ENCODE data around the gene ME3.
"Not testable (repeated sequence)": the region's sequence is repeated elsewhere in the genome, so short reads cannot be mapped to it uniquely, and the experiment has no call there.

Gene ME3

DNA sequence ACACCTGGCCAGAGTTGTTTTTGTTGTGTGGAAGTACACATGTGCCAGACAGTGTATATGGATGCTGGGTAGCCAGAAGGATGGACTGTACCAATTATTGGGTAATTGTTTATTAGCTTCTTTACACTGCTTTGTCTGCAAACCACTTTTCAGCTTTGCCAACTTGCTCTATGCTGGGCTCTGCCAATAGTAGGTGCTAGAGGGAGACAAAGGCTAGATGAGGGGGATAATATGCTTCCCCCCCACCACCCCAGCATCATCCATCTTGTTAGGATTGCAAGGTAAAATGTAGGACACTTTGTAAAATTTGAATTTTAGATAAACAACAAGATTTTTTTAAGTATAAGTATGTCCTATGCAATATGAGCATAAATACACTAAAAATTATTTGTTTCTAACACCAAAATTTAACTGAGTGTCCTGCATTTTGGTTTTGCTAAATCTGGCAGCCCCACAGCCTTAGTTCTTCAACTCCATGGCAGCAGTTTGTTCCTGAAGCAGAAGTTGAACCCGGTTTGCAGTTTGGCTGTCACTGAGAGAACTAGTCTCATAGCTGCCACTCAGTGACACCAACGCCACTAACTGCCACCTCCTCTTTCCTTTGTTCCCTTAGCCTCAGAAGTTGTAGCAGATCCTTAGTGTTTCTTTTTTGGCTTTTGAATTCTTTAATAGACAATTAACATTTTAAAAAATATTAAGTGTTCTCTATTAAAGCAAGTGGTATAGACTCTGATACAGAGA is 219.0 kb downstream of the ME3 start:
- DNase-seq, result no peak

DNA sequence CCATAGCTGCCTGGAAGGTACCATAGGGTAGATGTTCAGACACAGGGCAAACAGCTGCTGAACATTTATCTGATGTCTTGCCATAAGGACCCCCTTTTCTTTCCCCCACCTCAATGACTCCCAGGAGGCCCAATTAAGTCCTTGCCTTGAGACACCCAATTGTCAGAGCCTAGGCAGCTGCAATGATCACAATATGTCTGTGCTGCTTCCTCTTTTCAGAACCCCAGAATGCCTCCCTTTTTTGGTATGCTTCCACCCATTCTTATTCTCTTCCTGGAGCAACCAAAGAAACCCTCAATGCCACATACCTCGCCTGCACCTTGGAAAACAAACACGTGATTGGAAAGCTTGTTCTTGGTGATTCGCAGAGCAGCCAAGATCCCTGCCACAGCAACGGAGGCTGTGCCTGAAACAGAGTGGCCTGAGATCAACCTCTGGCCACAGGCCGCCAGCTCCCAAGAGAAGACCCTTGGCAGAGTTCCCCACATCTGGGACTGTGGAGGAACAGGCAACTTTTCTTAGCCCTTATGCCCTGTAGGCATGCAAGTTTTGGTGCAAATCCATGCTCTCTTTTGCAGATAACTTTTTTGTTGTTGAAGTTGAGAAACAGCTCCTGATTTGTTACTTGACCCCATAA is 222.3 kb downstream of the ME3 start:
- DNase-seq, result no peak

DNA sequence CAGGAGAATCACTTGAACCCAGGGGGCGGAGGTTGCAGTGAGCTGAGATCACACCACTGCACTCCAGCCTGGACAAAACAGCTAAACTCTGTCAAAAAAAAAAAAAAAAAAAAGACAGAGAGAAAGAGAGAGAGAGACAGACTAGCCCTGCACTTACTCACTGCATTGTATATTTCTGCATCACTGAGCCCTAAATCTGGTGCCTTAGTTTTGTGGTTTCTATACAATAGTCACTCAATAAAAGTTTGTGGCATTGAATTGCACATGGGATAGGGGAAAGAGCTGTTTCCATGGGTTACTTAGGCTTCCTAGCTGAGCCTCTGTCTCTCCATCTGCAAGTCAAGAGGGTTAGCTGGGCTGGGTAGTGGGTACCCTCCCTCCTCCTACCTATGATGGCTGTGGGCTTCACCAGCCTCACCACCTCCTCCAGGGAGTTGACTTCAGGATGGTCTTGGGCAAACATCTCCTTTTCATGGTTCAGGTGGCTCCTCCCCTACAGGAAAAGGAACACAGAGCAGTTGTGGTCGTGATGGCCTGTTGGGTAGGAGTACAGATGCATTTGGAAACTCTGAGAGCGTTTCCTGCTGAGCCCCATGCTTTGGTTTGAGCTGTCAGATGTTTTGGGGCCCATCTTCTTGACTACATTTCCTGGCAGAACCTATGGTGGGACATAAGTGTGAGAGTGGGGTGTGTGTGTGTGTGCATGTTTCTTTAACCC is 224.5 kb downstream of the ME3 start:
- DNase-seq, result no peak

DNA sequence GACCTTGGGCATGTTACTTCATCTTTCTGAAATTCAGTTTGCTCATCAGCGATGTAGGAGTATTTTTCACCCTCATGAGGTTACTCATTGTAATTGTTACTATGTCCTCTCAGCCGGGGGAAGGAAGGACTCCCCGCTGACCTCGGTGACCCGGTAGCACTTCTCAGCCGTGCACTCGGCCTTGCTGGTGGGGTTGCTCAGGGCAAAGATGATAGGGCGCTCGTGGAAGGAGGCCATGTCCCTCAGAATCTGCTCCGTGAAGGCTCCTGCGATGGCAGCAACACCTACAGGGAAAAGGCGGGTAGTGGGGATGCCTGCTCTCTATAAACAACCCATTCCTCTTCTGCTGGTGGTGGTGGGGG is 225.5 kb downstream of the ME3 start:
- DNase-seq, result no peak

DNA sequence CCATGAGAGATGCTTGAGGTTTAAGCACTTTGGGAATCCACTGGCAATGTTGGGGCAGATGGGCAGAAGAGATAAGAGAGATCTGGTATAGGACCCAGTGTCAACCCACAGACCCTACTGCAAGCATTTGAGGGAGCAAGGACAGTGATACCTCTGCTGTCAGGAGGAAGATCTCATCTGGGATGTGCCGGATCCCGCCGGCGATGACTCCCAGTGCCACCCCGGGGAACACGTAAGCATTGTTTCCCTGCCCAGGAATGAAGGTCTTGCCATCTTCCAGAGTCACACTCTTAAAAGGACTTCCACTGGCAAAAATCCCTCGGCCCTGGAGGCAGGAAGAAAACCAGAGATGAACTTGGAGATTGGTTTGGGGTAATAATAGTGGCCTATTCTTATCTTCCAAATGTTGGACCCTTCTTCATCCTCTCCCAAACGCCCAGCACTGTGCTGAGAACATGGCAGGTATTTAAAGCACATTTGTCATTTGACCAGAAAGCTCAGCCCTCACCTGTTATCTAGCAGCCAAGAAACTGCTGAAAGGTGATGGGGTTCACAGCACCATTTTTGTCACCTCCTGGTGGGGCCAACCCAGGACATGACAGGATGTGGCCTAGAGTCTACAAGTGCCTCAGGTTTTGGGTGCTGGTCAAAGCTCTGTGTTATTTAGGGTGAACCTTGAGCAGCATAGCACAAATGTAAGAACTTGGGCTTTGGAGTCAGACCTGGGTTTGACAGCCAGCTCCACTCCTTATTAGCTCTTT is 226.1 kb downstream of the ME3 start:
- DNase-seq, result no peak

DNA sequence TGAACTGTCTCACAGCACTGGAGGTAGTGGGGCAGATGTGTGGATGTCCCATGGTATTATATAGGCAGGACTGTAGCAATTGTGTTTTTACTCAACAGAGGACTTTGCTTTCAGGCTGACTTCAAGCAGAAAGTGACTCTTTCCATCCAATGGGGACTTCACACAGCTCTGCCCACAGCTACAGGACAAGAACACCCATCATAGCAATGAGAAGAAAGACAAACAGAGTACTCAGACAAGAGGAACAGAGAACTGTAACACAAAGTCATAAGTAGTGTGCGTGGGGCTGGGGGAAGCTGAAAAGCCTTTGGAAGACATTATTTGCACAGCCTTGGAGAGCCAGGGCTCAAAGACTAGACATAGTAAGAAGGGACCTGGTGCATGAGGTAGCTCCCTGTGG is 227.4 kb downstream of the ME3 start:
- DNase-seq, result no peak

DNA sequence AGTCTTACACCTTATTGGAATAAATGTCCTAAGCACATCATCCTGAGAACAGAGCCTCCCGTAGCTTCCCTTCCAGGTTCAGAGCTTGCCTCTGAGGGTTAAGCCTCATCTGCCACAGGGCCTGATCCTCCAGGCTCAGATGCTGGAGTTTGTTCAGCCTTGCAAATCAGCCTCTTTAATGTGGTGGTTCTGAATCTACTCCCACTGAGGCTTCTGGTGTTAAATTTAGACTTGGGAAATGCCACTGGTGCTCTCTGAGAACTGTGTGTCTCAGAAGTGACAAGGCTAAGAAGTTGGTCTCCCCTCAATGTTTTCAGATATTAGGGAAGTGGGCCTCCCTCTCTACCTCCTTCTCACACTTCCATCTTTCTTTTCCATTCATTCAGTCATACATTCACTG is 229.0 kb downstream of the ME3 start:
- DNase-seq, result no peak

DNA sequence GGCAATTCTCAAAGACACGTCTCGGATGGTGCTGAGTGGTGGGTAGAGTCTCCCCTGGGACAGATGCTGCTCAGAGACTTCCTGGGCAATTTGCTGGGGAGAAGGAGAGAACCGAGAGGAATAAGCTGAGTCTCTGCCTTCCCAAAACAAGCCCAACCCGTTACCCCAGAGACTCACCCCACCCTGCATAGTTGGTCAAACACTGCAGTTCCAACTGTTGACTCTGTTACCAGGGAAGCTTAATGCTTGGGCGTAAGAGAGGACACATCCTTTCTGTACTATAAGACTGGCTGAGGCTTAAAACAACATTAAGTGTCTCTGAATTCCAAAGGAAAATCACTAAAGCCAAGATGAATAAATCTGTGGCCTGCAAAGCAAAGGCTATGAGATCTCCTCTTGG is 229.6 kb downstream of the ME3 start:
- no peak for DNase-seq

DNA sequence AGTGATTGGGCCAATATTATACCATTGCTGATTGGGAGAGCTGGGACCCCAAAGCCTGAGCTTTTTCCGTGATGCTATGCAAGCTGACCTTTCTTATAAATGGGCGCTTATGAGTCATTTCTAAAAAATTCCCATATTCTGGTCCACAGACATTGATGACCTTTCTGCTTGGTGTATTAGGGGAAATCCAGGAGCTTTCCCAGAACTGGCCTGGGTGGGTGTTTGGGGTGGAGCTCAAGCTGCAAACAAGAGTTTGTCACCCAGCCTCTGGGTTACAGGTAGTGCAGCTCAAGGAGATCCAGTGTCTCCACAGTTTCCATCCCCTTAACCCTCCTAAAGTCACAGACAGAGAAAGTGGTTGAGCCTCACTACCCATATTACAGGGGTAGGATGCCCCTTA is 230.0 kb downstream of the ME3 start:
- DNase-seq, result no peak

DNA sequence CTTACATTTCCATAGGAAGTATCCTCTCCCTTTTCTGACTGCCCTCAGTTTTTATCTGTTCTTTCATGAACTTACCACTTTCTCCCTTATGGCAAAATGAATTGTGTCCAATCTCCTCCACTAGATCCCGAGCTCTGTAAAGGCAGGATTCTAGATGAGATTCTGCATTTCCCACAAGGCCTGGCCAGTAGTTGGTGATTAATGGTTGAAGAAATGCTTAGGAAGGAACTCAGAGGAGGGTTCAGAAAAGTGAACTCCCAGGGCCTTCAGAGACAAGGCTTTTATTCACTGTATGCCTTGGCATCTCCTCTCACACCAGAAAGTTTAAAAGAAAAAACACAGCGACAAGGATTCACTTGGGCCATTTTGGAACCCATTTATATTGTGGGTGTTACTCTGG is 231.6 kb downstream of the ME3 start:
- no peak for DNase-seq

DNA sequence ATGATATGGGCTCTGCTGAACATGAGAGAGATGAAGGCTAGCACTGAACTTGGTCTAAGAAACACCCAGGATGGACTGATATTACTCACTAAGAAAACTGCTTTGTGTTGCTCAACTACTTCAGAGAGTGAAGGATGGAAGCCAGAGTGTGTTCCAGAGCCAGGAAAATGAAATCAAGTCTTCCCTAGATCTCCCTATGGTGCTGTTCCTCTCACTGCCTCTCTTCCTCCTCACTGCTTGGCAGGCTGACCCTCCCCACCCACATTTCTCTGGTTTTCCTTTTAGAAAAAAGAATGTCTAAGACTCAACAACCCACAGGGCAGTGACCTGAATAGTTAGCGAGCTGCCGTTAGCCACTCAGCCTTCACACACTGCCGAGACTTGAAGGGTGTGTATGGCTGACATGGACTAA is 232.1 kb downstream of the ME3 start:
- DNase-seq, result no peak

DNA sequence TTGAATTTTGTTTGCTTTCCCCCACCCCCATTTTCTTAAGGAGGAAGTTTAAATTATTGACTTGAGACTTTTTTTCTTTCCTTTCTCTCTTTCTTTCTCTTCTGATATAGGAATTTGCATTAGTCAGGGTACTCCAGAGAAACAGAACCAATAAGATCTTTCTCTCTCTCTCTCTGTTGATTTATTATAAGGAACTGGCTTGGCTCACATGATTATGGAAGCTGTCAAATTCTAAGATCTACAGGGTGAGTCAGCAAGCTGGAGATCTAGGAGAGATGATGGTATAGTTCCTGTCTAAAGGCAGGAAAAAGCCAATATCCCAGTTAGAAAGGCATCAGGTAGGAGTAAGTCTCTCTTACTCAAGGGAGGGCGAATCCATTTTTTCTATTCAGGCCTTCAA is 233.7 kb downstream of the ME3 start:
- no peak for DNase-seq

DNA sequence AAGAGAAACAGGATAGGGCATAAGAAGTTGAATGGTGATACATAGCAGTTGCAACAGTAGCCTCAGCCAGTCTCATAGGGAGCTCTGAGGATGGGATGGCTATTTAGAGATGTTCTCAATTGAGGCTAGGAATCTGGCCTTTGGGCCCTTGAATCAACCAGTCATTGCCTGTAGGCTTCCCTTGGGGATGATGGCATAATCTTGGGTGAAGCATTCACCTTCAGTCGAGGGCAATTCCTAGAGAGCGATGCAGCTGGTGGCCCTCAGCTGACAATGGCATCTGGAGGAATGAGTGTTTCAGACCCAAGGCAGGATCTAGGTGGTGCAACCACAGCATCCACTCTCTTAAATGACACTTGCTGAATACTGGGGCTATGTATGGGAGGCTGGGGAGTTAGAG is 236.7 kb downstream of the ME3 start:
- DNase-seq, result no peak

DNA sequence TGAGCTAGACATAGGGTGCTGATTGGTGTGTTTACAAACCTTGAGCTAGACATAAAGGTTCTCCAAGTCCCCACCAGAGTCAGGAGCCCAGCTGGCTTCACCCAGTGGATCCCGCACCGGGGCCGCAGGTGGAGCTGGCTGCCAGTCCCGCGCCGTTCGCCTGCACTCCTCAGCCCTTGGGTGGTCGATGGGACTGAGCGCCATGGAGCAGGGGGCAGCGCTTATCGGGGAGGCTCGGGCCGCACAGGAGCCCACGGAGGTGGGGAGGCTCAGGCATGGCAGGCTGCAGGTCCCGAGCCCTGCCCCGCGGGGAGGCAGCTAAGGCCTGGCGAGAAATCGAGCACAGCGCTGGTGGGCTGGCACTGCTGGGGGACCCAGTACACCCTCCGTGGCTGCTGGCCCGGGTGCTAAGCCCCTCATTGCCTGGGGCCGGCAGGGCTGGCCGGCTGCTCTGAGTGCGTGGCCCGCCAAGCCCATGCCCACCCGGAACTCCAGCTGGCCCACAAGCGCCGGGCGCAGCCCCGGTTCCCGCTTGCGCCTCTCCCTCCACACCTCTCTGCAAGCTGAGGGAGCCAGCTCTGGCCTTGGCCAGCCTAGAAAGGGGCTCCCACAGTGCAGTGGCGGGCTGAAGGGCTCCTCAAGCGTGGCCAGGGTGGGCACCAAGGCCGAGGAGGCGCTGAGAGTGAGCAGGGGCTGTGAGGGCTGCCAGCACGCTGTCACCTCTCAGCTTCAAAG is 238.9 kb downstream of the ME3 start:
- not testable (repeated sequence) for DNase-seq

DNA sequence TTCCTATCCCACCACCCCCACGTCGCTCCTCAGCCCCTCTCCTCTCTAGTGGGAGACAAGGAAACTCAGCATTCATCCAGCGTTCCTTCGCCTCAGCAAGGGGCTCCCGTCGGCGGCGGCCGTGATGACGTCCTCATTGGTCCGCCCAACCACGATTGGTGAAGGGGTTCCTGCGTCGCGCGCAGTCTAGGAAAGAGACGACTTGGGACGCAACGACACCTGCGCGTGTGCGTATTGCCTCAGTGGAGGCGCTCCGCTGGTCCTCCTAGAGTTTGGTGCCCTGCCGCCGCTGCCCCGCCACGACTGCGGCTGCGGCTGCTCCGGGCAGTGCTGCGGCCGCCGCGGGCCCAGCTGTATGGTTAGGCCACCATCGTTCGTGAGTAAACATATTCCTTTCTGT is 241.2 kb downstream of the ME3 start:
- no peak for DNase-seq

DNA sequence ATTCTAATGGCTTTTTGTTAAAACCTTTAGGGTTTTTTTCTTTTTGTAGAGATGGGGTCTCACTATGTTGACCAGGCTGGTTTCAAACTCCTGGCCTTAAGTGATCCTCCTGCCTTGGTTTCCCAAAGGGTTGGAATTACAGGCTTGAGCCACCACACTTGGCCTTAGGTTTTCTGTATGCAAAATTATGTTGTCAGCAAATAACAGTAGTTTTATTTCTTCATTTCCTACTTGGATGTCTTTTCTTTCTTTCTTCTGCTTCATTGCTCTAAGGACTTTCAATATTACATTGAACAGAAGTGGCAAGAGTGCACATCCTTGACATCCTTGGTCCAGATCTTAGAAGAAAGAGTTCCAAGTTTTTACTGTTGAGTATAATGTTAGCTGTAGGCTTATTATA is 245.0 kb downstream of the ME3 start:
- DNase-seq, result no peak

DNA sequence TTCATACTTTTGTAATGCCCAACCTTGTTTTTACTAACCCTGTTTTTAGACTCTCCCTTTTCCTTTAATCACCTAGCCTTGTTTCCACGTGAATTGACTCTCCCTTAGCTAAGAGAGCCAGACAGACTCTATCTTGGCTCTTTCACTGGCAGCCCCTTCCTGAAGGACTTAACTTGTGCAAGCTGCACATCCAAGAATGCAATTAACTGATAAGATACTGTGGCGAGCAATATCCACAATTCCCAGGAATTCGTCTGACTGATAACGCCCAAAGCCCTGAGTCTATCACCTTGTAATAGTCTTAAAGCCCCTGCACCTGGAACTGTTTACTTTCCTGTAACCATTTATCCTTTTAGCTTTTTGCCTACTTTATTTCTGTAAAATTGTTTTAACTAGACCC is 248.9 kb downstream of the ME3 start:
- DNase-seq, result not testable (repeated sequence)

DNA sequence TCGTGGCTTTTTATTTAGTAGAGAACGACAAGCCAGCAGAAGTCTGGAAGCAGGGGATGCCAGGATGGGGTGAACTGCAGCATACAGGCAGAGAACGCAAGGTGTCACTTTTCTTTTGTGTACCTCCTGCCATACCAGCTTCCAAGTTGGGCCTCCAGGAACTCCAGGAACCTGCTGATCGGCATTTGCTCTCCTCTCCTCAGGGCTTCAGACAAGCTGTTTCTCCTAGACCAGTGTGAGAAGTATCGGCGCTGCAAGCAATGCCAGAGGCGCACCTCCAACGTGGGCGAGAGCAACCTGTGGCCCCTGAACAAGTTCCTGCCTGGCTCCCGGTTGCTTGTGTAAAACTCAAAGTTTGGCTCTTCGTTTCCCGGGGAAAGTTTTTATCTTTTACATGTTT is 250.0 kb downstream of the ME3 start:
- no peak for DNase-seq

DNA sequence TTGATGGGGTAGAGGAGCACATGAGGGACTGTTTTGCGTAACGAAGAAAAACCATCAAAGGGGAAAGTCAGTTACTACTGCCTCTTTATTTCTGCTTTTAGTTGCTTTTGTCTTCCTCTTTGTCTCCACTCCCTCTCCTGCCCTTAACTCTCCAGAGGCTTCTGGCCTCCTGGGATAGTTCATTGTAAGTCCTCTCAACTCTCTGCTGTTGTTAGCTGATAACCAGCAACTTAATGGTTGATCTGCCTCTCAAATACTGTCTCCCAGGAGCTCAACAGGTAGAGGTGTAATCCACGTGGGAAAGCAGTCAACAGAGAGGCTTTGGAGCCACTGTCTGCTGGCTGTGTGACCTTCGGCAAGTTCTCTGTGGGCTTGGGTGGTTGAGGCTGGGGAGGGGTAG is 250.5 kb downstream of the ME3 start:
- no peak for DNase-seq

DNA sequence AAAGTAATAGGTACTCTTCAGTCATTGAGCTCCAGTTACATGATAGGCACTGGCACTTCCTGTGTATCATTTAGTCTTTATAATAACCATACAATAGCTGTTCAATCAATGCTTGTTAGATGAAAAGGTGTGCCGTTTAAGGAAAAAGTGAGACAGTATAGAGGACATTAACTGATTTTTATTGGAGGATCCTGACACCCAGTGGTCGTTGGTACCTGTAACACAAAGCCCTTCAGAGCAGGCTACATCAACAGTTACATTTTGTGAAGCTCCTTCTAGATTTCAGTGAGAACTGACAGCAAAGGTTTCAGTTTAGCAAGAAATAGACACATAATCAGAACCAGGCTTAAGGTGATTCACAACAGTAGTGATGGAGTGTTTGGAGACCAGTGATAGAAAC is 253.5 kb downstream of the ME3 start:
- no peak for DNase-seq

DNA sequence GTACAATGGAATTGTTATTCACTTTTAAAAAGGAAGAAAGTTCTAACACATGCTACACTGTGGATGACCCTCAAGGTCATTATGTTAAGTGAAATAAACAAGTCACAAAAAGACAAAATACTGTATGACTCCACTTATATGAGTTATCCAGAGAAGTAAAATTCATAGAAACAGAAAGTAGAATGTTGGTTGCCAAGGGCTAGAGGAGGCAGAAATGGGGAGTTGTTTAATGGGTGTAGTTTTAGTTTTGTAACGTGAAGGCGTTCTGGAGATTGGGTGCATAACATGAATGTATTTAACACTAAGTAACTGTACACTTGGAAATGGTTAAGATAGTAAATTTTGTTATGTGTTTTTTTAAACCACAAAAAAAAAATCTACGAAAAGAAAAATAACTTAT is 253.9 kb downstream of the ME3 start:
- DNase-seq, result no peak

DNA sequence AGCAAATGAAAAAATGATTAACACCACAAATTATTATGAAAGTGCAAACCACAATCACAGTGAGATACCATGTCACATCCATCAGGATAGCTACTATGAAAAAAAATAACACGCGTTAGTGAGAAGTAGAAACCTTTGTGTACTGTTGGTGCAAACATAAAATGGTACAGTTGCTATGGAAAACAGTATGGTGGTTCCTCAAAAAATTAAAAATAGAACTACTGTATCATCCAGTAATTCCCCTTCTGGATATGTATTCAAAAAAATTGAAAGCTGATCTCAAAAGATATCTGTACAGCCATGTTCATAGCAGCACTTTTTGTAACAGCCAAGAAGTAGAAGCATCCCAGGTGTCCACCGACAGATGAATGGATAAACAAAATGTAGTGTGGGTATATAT is 254.3 kb downstream of the ME3 start:
- no peak for DNase-seq

DNA sequence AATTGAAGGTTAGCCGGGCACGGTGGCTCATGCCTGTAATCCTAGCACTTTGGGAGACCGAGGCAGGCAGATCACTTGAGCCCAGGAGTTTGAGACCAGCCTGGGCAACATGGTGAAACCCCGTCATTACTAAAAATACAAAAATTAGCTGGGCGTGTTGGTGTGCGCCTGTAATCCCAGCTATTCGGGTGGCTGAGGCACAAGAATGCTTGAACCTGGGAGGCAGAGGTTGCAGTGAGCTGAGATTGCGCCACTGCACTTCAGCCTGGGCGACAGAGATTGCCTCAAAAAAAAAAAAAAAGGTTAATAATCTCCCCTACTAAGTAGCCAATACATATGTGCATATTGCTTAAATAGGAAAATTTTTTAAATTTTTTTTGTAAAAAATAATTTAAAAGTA is 255.5 kb downstream of the ME3 start:
- DNase-seq, result not testable (repeated sequence)

All from activated T-cell treated with anti-CD3 and anti-CD28 coated beads for 4 hours (primary cell).